Activated CD8-positive, alpha-beta T cell treated with anti-CD3 and anti-CD28 coated beads, Interleukin-2, amount 10 ng/mL, durations not matched to agents 7 days and 5 days (primary cell): ENCODE data around the gene KNDC1. TPM values are rescaled to one million over a fixed set of nuclear protein-coding genes. Genes with fewer than 3 reads are reported as not detected.

Experiments used
- ATAC-seq: fragments of 150-1000 bp; cut with Tn5 transposase; one replicate; pipeline ENCODE4 v1.10.0; 2021; ENCODE audit warnings: moderate library complexity
- CTCF ChIA-PET: fragments of 350-600 bp; sonication (Branson Sonifier 250); formaldehyde crosslinking; loops from one replicate; lab custom pipeline; 2021; ENCODE audit warnings: antibody characterized with exemption; lab: Charles Lee
- POLR2A ChIA-PET: fragments of 350-600 bp; sonication (Branson Sonifier 250); formaldehyde crosslinking; loops from one replicate; lab custom pipeline; 2021; ENCODE audit warnings: antibody characterized with exemption; lab: Charles Lee
- DNase-seq: peaks from one replicate; pipeline ENCODE4 v3.0.0-alpha.2; 2020
- H3K27ac Mint-ChIP-seq: one replicate; pipeline ENCODE4 v1.8.0; 2021; ENCODE audit warnings: mild to moderate bottlenecking, mixed read lengths
- H3K27me3 Mint-ChIP-seq: one replicate; pipeline ENCODE4 v1.8.0; 2021; ENCODE audit warnings: low read depth, mixed read lengths
- H3K36me3 Mint-ChIP-seq: one replicate; pipeline ENCODE4 v1.8.0; 2021; ENCODE audit warnings: low read depth, mixed read lengths
- H3K4me1 Mint-ChIP-seq: one replicate; pipeline ENCODE4 v1.8.0; 2021; ENCODE audit warnings: low read depth, mixed read lengths
- H3K4me3 Mint-ChIP-seq: one replicate; pipeline ENCODE4 v1.8.0; 2021; ENCODE audit warnings: mild to moderate bottlenecking, mixed read lengths
- H3K9me3 Mint-ChIP-seq: one replicate; pipeline ENCODE4 v1.8.0; 2022; ENCODE audit warnings: mixed read lengths; ENCODE audit not compliant: insufficient read depth
- total RNA-seq, 2 experiments: library from RNA; stranded (reverse); gene quantifications; one replicate each; pipeline ENCODE4 v1.2.3, GENCODE V29; 2021

The KNDC1 gene
- total RNA-seq, 2 experiments from 2014 or later: 0.21 to 0.32 TPM

DNA sequence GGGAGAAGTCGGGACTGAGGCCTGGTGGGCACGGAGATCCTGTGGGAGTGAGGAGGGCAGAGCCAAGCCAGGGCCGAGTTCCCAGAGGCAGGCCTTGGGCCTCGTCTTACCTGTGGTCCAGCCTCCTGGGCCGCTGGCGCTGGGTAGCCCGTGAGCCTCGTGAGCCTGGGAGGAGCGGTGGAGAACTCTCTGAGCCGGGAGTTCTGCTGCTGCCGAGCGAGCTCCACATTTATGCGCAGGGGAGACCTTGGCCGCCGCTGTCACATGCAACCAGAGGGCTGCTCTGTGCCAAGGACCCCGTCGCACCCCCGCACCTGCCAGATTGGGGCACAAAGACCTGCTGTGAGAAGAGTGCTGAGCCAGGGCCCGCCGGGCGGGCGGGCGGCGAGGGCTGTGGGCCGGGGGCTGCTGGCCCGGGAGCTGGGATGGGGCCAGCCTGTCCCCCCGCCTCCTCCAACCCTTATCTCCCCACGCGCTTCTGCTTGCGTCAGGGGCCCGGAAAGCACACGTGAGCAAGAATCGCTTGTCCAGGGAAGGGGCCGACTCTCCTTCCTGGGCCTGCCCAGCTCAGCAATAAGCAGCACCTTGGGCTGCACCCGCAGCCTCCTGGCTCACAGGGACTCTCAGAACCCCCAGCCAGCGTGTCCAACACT is 87.8 kb downstream of the KNDC1 start:
- DNase-seq: no peak
- no peaks in the 10 kb centered on the region for H3K36me3 Mint-ChIP-seq
- peaks cover 7% of the 10 kb centered on the region for H3K4me1 Mint-ChIP-seq
- ATAC-seq: no peak
- no peak overlapping the region for H3K4me3 Mint-ChIP-seq
- CTCF ChIA-PET: interaction anchor here (0.6 kb wide), 1 partner anchor 16 kb away, joined by 3 read pairs; no protein-coding TSS in a partner anchor
- H3K9me3 Mint-ChIP-seq: no peaks in the 10 kb centered on the region
- POLR2A ChIA-PET: no interaction called here
- H3K27ac Mint-ChIP-seq: no peak overlapping the region
- H3K27me3 Mint-ChIP-seq: peaks cover 11% of the 10 kb centered on the region

DNA sequence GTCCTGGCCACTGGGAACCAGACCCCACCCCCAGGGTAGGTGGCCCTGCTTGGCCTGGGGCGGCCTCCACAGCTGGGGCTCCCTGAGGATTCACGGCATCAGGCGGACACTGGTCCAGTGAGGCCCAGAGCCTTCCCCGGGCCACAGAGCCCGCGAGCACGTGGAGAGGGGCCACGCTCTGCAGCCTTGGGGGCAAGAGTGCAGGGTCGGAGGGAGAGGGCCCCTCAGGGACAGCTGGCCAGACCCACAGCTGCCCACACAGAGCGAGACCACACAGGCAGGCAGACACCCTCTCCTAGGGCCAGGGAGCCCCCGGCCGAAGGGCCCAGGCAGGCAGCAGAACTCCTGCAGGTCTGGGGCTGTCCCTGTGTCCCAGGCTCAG is 88.3 kb downstream of the KNDC1 start:
- POLR2A ChIA-PET: no interaction called here
- no peaks in the 10 kb centered on the region for H3K36me3 Mint-ChIP-seq
- ATAC-seq (no peak), DNase-seq (no peak)
- H3K27ac Mint-ChIP-seq: no peak overlapping the region
- H3K4me1 Mint-ChIP-seq: peaks cover 7% of the 10 kb centered on the region
- CTCF ChIA-PET: interaction anchor here (0.6 kb wide), 1 partner anchor 15 kb away, joined by 3 read pairs; no protein-coding TSS in a partner anchor
- peaks cover 8% of the 10 kb centered on the region for H3K27me3 Mint-ChIP-seq
- H3K4me3 Mint-ChIP-seq: no peak overlapping the region
- no peaks in the 10 kb centered on the region for H3K9me3 Mint-ChIP-seq

DNA sequence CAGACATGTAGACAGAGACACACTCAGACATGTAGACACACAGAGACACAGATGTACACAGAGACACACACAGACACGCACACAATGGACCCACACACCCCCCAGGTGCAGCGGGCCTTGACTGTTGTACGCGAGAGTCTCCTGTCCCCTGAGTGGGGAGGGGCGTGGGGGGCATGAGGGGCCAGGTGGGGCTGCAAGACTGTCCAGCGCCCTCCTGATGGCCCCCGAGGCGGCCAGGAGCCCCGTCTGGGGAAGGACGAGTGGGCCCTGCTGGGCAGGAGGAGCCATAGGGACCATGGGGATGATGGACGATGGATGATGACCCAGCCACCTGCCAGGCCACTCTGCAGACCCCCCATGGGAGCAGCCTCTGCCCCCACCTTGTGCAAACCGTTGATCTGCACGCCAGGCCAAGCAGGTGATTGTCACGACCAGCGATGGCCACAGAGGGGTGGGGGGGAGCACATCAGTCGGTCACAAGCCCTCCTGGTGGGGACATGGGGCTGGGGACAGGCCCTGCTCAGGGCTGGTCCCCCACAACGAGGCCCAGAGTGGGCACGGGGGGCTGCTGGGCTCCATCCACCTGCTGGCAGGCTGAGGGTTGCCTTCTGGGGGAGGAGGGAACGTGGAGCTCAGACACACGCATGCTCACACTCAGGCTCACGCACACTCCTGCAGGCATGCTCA is 89.2 kb downstream of the KNDC1 start:
- no peaks in the 10 kb centered on the region for H3K9me3 Mint-ChIP-seq
- ATAC-seq: no peak
- peaks cover 8% of the 10 kb centered on the region for H3K27me3 Mint-ChIP-seq
- H3K4me3 Mint-ChIP-seq: no peak overlapping the region
- POLR2A ChIA-PET: no interaction called here
- peaks cover 7% of the 10 kb centered on the region for H3K4me1 Mint-ChIP-seq
- no peaks in the 10 kb centered on the region for H3K36me3 Mint-ChIP-seq
- no peak for DNase-seq
- CTCF ChIA-PET: no interaction called here
- no peak overlapping the region for H3K27ac Mint-ChIP-seq

DNA sequence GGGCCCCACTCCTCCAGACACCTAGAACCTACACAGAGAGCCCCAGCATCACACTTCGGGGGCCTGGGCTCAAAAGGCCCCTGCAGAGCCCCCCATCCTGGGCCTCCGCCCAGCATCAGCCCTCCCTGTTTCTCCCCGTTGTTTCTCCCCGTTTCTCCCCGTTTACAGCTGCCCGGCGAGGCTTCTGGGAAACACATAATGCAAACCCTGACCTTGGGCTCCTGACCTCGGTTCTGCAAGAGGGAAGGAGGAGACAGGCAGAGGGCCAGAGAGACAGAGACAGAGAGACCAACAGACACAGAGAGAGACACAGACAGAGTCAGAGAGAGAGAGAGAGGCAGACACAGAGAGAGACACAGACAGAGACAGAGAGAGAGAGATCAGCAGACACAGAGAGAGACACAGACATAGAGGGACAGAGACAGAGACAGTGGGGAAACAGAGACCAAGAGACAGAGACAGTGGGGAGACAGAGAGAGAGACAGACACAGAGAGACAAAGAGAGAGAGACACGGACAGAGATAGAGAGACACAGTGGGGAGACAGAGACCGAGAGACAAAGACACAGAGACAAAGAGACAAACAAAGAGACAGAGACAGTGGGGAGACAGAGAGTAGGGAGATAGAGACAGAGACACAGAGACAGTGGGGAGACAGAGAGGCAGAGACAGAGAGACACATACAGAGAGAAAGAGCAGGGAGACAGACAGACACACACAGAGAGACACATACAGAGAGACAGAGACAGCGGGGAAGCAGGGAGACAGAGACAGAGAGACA is 90.1 kb downstream of the KNDC1 start:
- H3K27ac Mint-ChIP-seq: peak overlapping the region; percentile 60
- no peak overlapping the region for H3K4me3 Mint-ChIP-seq
- ChIA-PET POLR2A (no interaction called here), CTCF (no interaction called here)
- H3K36me3 Mint-ChIP-seq: no peaks in the 10 kb centered on the region
- H3K9me3 Mint-ChIP-seq: no peaks in the 10 kb centered on the region
- DNase-seq: no peak
- ATAC-seq: no peak
- peaks cover 10% of the 10 kb centered on the region for H3K27me3 Mint-ChIP-seq
- H3K4me1 Mint-ChIP-seq: peaks cover 7% of the 10 kb centered on the region

DNA sequence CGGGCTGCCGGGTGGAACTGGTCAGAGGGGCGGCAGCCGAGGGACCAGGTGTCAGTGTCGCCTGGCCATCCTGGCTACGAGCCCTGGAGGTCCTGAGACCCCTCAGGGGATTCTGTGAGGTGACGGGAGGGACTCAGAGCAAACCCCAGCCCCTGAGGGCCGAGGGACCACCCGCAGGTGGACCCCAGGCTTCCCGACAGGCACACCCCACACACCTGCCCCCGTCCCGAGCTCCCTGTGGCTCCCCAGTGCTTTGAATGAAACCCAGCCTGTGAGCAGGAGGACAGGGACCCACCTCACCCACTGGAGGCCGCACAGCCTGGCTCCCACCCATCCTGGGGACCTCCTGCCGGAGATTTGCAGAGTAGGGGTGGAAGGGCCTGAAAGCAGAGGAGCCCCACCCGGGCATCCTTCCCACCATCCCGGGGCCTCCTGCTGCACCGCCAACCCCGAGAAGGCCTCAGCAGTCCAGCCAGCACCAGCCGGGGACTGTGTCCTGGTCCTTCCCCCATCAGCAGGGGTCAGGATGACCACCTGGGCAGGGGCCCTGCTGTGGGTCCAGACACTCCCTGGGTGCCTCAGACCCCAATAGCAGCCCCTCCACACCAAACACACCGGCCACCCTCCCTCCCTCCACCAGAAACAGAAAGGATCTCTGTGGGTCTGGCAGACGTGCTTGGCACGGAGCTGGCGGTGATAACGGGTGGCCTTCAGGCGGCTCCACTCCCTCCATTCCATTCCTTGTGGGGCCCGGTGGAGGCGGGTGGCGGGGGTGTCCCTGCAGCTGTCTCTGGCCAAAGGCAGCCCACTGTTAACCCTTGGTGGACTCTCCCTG is 91.6 kb downstream of the KNDC1 start:
- H3K9me3 Mint-ChIP-seq: no peaks in the 10 kb centered on the region
- POLR2A ChIA-PET: no interaction called here

DNA sequence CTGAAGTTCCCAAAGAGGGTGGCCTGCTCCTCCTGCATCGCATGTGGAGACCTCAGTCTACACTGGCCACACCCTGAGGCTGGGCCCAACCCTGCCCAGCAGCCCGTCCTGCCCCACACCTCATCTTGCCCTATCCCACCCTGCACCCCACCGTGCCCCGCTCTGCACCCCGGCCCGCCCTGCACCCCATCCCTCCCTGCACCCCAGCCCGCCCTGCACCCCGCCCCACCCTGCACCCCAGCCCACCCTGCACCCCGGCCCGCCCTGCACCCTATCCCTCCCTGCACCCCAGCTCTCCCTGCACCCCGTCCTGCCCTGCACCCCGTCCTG is 92.2 kb downstream of the KNDC1 start:
- Mint-ChIP-seq H3K27ac (no peak overlapping the region), H3K36me3 (no peaks in the 10 kb centered on the region), H3K4me1 (peaks cover 11% of the 10 kb centered on the region), H3K9me3 (no peaks in the 10 kb centered on the region), H3K4me3 (no peak overlapping the region), H3K27me3 (peaks cover 10% of the 10 kb centered on the region)
- ChIA-PET CTCF (no interaction called here), POLR2A (no interaction called here)
- ATAC-seq (no peak), DNase-seq (no peak)

More for the DNA sequence above, 91.6 kb downstream of the KNDC1 start:
- Mint-ChIP-seq H3K27ac (no peak overlapping the region), H3K27me3 (peaks cover 10% of the 10 kb centered on the region), H3K4me1 (peaks cover 8% of the 10 kb centered on the region), H3K36me3 (no peaks in the 10 kb centered on the region), H3K4me3 (no peak overlapping the region)
- ATAC-seq (no peak), DNase-seq (no peak)
- CTCF ChIA-PET: no interaction called here

DNA sequence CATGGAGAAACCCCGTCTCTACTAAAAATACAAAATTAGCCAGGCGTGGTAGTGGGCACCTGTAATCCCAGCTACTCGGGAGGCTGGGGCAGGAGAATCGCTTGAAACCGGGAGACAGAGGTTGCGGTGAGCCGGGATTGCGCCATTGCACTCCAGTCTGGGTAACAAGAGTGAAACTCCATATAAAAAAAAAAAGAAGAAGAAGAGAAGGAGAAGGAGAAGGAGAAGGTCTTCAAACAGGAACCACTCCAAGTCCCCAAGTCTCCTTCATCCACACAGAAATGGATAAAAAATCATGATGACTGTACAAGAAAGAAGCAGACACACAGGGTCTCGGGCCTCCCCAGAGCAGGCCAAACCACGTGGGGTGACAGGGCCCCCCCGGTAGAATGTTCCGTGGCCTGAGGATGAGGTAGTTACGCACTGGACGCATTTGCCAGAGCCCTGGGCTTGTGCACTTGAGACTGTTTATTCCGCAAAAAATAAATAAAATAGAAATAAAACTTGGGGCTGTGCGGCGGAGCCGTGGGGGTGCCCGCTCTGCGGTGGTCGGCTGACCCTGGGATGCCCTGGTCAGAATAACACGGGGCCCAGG is 93.4 kb downstream of the KNDC1 start:
- peaks cover 22% of the 10 kb centered on the region for H3K4me1 Mint-ChIP-seq
- H3K9me3 Mint-ChIP-seq: no peaks in the 10 kb centered on the region
- POLR2A ChIA-PET: no interaction called here
- no peak overlapping the region for H3K27ac Mint-ChIP-seq
- peaks cover 10% of the 10 kb centered on the region for H3K27me3 Mint-ChIP-seq
- no peaks in the 10 kb centered on the region for H3K36me3 Mint-ChIP-seq
- CTCF ChIA-PET: no interaction called here
- DNase-seq (no peak), ATAC-seq (no peak)
- H3K4me3 Mint-ChIP-seq: no peak overlapping the region

DNA sequence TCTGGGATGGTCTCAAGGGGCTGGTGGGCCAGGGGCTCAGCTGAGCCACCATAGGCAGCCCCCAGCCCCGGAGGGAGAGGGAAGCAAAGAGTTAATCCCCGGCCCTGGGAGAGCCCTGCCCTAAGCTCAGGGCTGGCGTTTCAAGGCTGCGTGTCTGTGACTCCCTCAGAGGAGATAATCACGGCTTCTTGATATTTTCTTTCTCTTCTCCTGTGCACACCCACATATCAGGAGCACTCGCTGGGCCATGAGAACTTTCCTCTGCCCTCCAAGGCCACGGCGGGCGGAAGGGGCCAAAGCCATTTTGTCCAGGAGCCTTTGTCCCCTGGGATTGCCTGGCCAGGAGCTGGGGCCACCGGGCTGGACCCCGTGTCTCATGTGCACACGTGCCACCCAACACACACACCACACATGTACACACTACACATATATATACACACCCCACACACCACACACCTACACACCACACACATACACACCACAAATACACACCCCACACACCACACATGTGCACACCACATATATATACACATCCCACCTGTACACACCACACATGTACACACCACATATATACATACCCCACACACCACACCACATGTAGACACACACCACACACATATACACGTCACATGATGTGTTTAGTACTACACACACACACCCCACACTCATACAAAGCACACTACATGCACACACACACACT is 94.6 kb downstream of the KNDC1 start:
- peak overlapping the region; percentile 26 for H3K27ac Mint-ChIP-seq
- H3K4me1 Mint-ChIP-seq: peaks cover 31% of the 10 kb centered on the region
- no peak for DNase-seq
- no peak overlapping the region for H3K4me3 Mint-ChIP-seq
- H3K36me3 Mint-ChIP-seq: no peaks in the 10 kb centered on the region
- POLR2A ChIA-PET: no interaction called here
- no peak for ATAC-seq
- CTCF ChIA-PET: no interaction called here
- no peaks in the 10 kb centered on the region for H3K9me3 Mint-ChIP-seq
- H3K27me3 Mint-ChIP-seq: peaks cover 8% of the 10 kb centered on the region

DNA sequence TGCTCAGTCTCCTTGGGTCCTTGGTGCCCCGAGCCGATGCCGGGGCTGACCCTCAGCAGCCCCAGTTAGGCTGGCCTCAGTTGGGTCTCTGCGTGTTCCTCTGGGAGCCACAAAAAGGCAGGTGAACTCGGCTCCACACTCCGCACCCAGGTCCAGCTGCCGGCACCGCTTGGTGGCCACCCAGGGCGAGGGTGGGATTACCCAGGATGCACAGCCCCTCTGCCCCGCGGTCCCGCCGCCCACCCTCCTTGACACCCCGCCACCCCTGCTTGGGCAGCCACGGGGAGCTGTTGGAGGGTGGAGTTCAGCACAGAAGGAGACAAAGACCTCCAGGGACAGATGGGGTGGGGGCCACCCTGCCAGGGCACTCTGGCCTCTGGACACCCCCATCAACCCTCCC is 95.3 kb downstream of the KNDC1 start:
- CTCF ChIA-PET: no interaction called here
- H3K4me1 Mint-ChIP-seq: peaks cover 38% of the 10 kb centered on the region
- no peak overlapping the region for H3K4me3 Mint-ChIP-seq
- POLR2A ChIA-PET: no interaction called here
- ATAC-seq (no peak), DNase-seq (no peak)
- H3K27me3 Mint-ChIP-seq: peaks cover 5% of the 10 kb centered on the region
- H3K9me3 Mint-ChIP-seq: no peaks in the 10 kb centered on the region
- H3K27ac Mint-ChIP-seq: no peak overlapping the region
- no peaks in the 10 kb centered on the region for H3K36me3 Mint-ChIP-seq

DNA sequence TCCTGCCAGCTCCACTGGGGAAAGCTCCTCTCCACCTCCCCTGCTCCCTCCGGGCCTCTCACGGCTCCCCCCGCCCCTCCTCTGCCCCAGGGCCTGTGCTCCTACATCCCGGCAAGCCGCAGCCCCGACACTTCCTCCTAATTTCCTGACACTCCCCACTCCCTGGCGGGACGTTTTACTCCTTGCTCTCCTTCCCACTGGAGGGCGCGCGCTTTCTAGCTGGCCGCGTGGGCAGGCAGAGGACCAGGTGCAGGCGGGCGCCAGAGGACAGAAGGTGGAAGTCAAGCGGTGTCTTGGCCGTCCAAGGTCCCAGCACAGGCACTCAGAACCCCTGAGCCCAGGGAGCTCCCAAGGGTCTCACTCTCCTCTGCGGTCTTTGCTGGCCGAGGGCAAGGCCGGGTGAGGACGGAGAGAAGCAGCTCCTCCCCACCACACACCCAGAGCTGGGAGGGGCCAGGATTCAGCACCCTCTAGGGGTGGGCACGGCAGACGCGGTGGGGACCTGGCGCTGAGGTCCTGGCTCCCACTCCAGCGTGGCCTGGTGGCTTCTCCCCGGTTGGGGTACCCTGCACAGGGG is 97.6 kb downstream of the KNDC1 start:
- POLR2A ChIA-PET: interaction anchor here (1.5 kb wide), 1 partner anchor 18 kb away, joined by 5 read pairs; no protein-coding TSS in a partner anchor
- Mint-ChIP-seq H3K4me1 (peaks cover 55% of the 10 kb centered on the region), H3K4me3 (peak overlapping the region; percentile 47), H3K27me3 (peaks cover 2% of the 10 kb centered on the region), H3K9me3 (no peaks in the 10 kb centered on the region), H3K36me3 (peaks cover 2% of the 10 kb centered on the region), H3K27ac (peak overlapping the region; percentile 93)
- ATAC-seq (peak; percentile 17), DNase-seq (peak; percentile 53)
- CTCF ChIA-PET: interaction anchor here (1.2 to 4.1 kb wide), 2 partner anchors 33 to 50 kb away, joined by 4 to 14 read pairs; no protein-coding TSS in a partner anchor
